IMR-90 (cell line): ENCODE measurements around the gene RAD51B. TPM values are rescaled to one million over a fixed set of nuclear protein-coding genes. Genes with fewer than 3 reads are reported as not detected.
A peak's percentile ranks its signal among the peaks of the same experiment; 100 is the strongest.

Source experiments
- ATAC-seq: fragments of 200-7000 bp; cut with Tn5 transposase; 2 replicates; pipeline ENCODE4 v1.9.1; 2020; ENCODE audit warnings: low read depth, mild to moderate bottlenecking, moderate library complexity
- BruUV-seq: library from RNA; stranded (reverse); fragments of 400-500 nt; replicated peaks from 2 replicates; lab custom pipeline; 2021; lab: Mats Ljungman, UMichigan
- CTCF ChIA-PET: fragments of 300-600 bp; formaldehyde crosslinking; extraction: SDS; loops from one replicate; lab custom pipeline; 2021; ENCODE audit warnings: antibody characterized with exemption; lab: Yijun Ruan, JAX
- POLR2A ChIA-PET: fragments of 300-600 bp; sonication (Branson Sonifier 250); formaldehyde crosslinking; loops from one replicate; lab custom pipeline; 2022; ENCODE audit warnings: antibody characterized with exemption; ENCODE audit not compliant: unreplicated experiment; lab: Charles Lee
- DNase-seq: peaks from one replicate; pipeline ENCODE4 v3.0.0; 2013
- H2AFZ ChIP-seq: replicated peaks from 2 replicates; pipeline ENCODE3; 2013; ENCODE audit warnings: low read length, mild to moderate bottlenecking; ENCODE audit not compliant: poor library complexity
- H2AK5ac ChIP-seq: 2 replicates; pipeline ENCODE4 v1.6.1; 2013; ENCODE audit warnings: low read depth, low read length, inconsistent platforms
- H2AK9ac ChIP-seq: replicated peaks from 2 replicates; pipeline ENCODE3; 2013; ENCODE audit warnings: mild to moderate bottlenecking, low read depth, low read length, moderate library complexity; ENCODE audit not compliant: poor library complexity
- H2BK120ac ChIP-seq: 2 replicates; pipeline ENCODE4 v1.6.1; 2013; ENCODE audit warnings: low read depth, low read length, inconsistent platforms
- H2BK15ac ChIP-seq: 3 replicates; pipeline ENCODE4 v1.6.1; 2013; ENCODE audit warnings: low read depth, low read length, inconsistent platforms
- H2BK20ac ChIP-seq: 2 replicates; pipeline ENCODE4 v1.6.1; 2013; ENCODE audit warnings: low read depth, mild to moderate bottlenecking, inconsistent platforms, low read length, moderate library complexity
- H2BK5ac ChIP-seq: 2 replicates; pipeline ENCODE4 v1.6.1; 2013; ENCODE audit warnings: mild to moderate bottlenecking, low read depth, low read length, inconsistent platforms; ENCODE audit not compliant: poor library complexity, severe bottlenecking
- H3K14ac ChIP-seq: replicated peaks from 2 replicates; pipeline ENCODE4 v1.6.1; 2013; ENCODE audit warnings: low read depth, low read length, inconsistent platforms
- H3K18ac ChIP-seq: 2 replicates; pipeline ENCODE4 v1.6.1; 2013; ENCODE audit warnings: low read depth, low read length, control low read depth
- H3K23ac ChIP-seq: 2 replicates; pipeline ENCODE4 v1.6.1; 2013; ENCODE audit warnings: low read depth, low read length, inconsistent platforms
- H3K27ac ChIP-seq: 2 replicates; pipeline ENCODE4 v1.5.1; 2013; ENCODE audit warnings: mild to moderate bottlenecking, control low read depth, low read length; ENCODE audit not compliant: insufficient read depth
- H3K27me3 ChIP-seq: 2 replicates; pipeline ENCODE4 v1.6.1; 2013; ENCODE audit warnings: low read length; ENCODE audit not compliant: control insufficient read depth, insufficient read depth
- H3K36me3 ChIP-seq: 2 replicates; pipeline ENCODE4 v1.6.1; 2013; ENCODE audit warnings: low read length, mixed read lengths; ENCODE audit not compliant: control insufficient read depth, insufficient read depth
- H3K4ac ChIP-seq: 2 replicates; pipeline ENCODE4 v1.6.1; 2013; ENCODE audit warnings: low read depth, low read length, inconsistent platforms
- H3K4me1 ChIP-seq: 2 replicates; pipeline ENCODE4 v1.6.1; 2013; ENCODE audit warnings: low read length, mixed read lengths; ENCODE audit not compliant: control insufficient read depth, insufficient read depth
- H3K4me2 ChIP-seq: 2 replicates; pipeline ENCODE4 v1.6.1; 2013; ENCODE audit warnings: low read depth, mild to moderate bottlenecking, control low read depth, low read length, moderate library complexity
- H3K4me3 ChIP-seq: 2 replicates; pipeline ENCODE4 v1.5.1; 2013; ENCODE audit warnings: low read depth, mild to moderate bottlenecking, control low read depth, low read length, moderate library complexity; ENCODE audit not compliant: insufficient read depth
- H3K56ac ChIP-seq: 2 replicates; pipeline ENCODE4 v1.6.1; 2013; ENCODE audit warnings: low read length, inconsistent platforms; ENCODE audit not compliant: insufficient read depth; ENCODE audit errors: extremely low read depth
- H3K79me1 ChIP-seq, 2 experiments: 2 replicates each; pipeline ENCODE4 v1.6.1; 2013; ENCODE audit warnings: low read length in 2 of 2, inconsistent platforms in 1 of 2, low read depth in 1 of 2
- H3K9ac ChIP-seq: 2 replicates; pipeline ENCODE4 v1.6.1; 2013; ENCODE audit warnings: low read depth, low read length, control low read depth
- H3K9me1 ChIP-seq: 2 replicates; pipeline ENCODE4 v1.6.1; 2013; ENCODE audit warnings: low read length, inconsistent platforms; ENCODE audit not compliant: insufficient read depth
- H3K9me3 ChIP-seq: 2 replicates; pipeline ENCODE4 v1.6.1; 2013; ENCODE audit warnings: low read length; ENCODE audit not compliant: control insufficient read depth, insufficient read depth
- H4K20me1 ChIP-seq: 2 replicates; pipeline ENCODE4 v1.6.1; 2013; ENCODE audit warnings: low read length, inconsistent platforms; ENCODE audit not compliant: insufficient read depth
- H4K5ac ChIP-seq: 2 replicates; pipeline ENCODE4 v1.6.1; 2013; ENCODE audit warnings: mild to moderate bottlenecking, low read depth, low read length, control low read depth
- H4K8ac ChIP-seq, 2 experiments: 2 replicates each; pipeline ENCODE4 v1.6.1; 2013; ENCODE audit warnings: low read depth in 2 of 2, low read length in 2 of 2, control low read depth in 1 of 2, inconsistent platforms in 1 of 2
- H4K91ac ChIP-seq: 2 replicates; pipeline ENCODE4 v1.6.1; 2013; ENCODE audit warnings: low read depth, low read length, inconsistent platforms; ENCODE audit not compliant: insufficient read depth
- BHLHE40 ChIP-seq: fragments of 150-350 bp; IDR thresholded peaks from 2 replicates; pipeline ENCODE4 v1.6.1; 2016; ENCODE audit warnings: mild to moderate bottlenecking, low read depth, low read length
- CEBPB ChIP-seq: IDR thresholded peaks from 2 replicates; pipeline ENCODE4 v1.6.1; 2012; ENCODE audit warnings: low read depth, low read length, improper control_type of control experiment
- CHD1 ChIP-seq: IDR thresholded peaks from 2 replicates; pipeline ENCODE4 v1.6.1; 2012; ENCODE audit warnings: low read depth, low read length, improper control_type of control experiment
- FOS ChIP-seq: fragments of 150-350 bp; IDR thresholded peaks from 2 replicates; pipeline ENCODE4 v1.6.1; 2016; ENCODE audit warnings: low read depth, low read length
- MAFK ChIP-seq: IDR thresholded peaks from 2 replicates; pipeline ENCODE4 v1.6.1; 2012; ENCODE audit warnings: low read depth, low read length, improper control_type of control experiment
- MAZ ChIP-seq: IDR thresholded peaks from 2 replicates; pipeline ENCODE4 v1.6.1; 2012; ENCODE audit warnings: low read depth, mild to moderate bottlenecking, low read length, improper control_type of control experiment, moderate library complexity, borderline replicate concordance
- MXI1 ChIP-seq: IDR thresholded peaks from 2 replicates; pipeline ENCODE4 v1.6.1; 2012; ENCODE audit warnings: low read depth, mild to moderate bottlenecking, low read length, moderate library complexity, borderline replicate concordance
- NFE2L2 ChIP-seq: fragments of 150-350 bp; IDR thresholded peaks from 2 replicates; pipeline ENCODE4 v1.6.1; 2016; ENCODE audit warnings: low read depth, mild to moderate bottlenecking, low read length
- POLR2A ChIP-seq: IDR thresholded peaks from 2 replicates; pipeline ENCODE4 v1.6.1; 2012; ENCODE audit warnings: mild to moderate bottlenecking, low read depth, low read length
- RAD21 ChIP-seq: IDR thresholded peaks from 2 replicates; pipeline ENCODE4 v1.6.1; 2012; ENCODE audit warnings: low read length, improper control_type of control experiment
- RCOR1 ChIP-seq: IDR thresholded peaks from 2 replicates; pipeline ENCODE4 v1.6.1; 2012; ENCODE audit warnings: mild to moderate bottlenecking, low read length, improper control_type of control experiment; ENCODE audit not compliant: insufficient replicate concordance
- RFX5 ChIP-seq: IDR thresholded peaks from 2 replicates; pipeline ENCODE4 v1.8.0; 2012; ENCODE audit warnings: low read depth, mild to moderate bottlenecking, low read length, moderate library complexity
- SMC3 ChIP-seq: fragments of 150-350 bp; IDR thresholded peaks from 2 replicates; pipeline ENCODE4 v1.6.1; 2016; ENCODE audit warnings: low read depth, mild to moderate bottlenecking, antibody characterized with exemption, low read length, moderate library complexity
- WGBS, 2 experiments: methylation state at CpG; one replicate each; pipeline versions ENCODE4 v1.1.5 to v1.1.7; 2013; ENCODE audit warnings: missing lambda C conversion rate in 2 of 2; ENCODE audit not compliant: insufficient read length in 1 of 2; ENCODE audit errors: extremely low coverage in 2 of 2; 5-methylcytosine and 5-hydroxymethylcytosine counted together
- dilution Hi-C: fragments of 300-500 bp; cut with HindIII; formaldehyde crosslinking; loops from one replicate; pipeline ENCODE4 v1.14.3; 2018; ENCODE audit warnings: low sequenced_read_pairs; ENCODE audit not compliant: unreplicated experiment
- in situ Hi-C: fragments of 300-500 bp; cut with MboI; formaldehyde crosslinking; loops from 3 replicates; pipeline ENCODE4 v1.14.3; 2019; ENCODE audit warnings: low sequenced_read_pairs, inconsistent platforms, mixed read lengths
- intact Hi-C: fragments of 100-400 bp; cut with micrococcal nuclease; formaldehyde crosslinking; loops from 2 replicates; pipeline ENCODE4 v1.10.0; 2022
- polyA plus RNA-seq, 3 experiments: library from polyadenylated mRNA; depleted of rRNA; stranded (reverse); fragments of >200 nt; gene quantifications; 2 replicates each; pipeline ENCODE4 v1.2.3, GENCODE V29; 2012; ENCODE audit warnings: low replicate concordance in 1 of 3
- total RNA-seq: library from RNA; depleted of rRNA; stranded (reverse); fragments of >200 nt; gene quantifications from 2 replicates; pipeline ENCODE4 v1.2.3, GENCODE V29; 2012
- TF ChIP-seq, protein P1 (sequence below): conservative IDR thresholded peaks from 2 replicates; pipeline ENCODE4 v1.5.1; 2012; ENCODE audit warnings: mild to moderate bottlenecking, low read depth, low read length, improper control_type of control experiment
- TF ChIP-seq, protein P2 (sequence below): fragments of 150-350 bp; IDR thresholded peaks from 2 replicates; pipeline ENCODE4 v1.6.1; 2017; ENCODE audit warnings: mild to moderate bottlenecking, antibody characterized with exemption, low read length, low read depth

The RAD51B gene
- total and polyA plus RNA-seq, 2 of the 4 experiments (the other 2 are of a cell fraction): 5.1 to 18.8 TPM

DNA sequence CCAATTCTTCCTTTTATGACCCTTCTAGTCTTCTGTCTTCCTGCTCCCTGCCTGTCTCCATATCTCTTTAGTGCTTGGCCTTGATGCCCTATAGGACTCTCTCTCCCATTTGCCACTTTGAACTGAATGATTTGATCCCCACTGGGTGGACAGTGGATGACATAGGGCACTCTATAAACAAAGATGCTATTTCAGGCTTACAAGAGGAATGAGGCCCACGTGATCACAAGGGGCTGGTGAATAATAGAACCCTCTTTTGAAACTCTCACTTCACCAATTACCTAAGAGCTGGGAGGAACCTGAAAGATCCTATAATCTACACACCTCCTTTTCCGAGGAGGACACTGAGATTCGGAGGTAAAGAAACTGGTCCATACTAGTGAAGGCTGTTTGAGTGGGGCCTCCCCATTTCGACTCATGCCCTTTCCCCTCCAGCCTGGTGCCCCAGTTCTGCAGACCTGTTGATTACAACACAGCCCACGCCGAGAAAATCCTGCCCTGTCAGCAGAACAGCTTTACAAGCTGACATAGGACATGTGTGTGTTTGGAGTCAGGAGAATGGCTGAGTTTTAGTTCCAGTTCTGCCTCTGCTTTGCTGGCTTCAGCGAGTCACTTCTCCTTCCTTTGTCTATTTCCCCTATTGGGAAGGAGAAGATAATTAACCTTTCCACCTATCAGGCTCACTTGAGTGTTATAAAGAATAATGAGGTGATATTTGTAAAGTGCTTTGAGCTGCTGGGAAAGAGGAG, 573.0 kb downstream of the RAD51B start:
- H3K79me1 ChIP-seq: 0 out of 4 replicates have a peak, but pooled peaks cover 0 to 3% of the 10 kb centered on the region in 2 experiments
- peaks cover 31% of the 10 kb centered on the region for H3K4me1 ChIP-seq
- ATAC-seq: no peak
- no peak for TF ChIP-seq CHD1
- TF ChIP-seq MAZ: no peak
- no peak for TF ChIP-seq BHLHE40
- TF ChIP-seq RFX5: no peak
- peak; percentile 95 for TF ChIP-seq MAFK
- TF ChIP-seq, protein P1, sequence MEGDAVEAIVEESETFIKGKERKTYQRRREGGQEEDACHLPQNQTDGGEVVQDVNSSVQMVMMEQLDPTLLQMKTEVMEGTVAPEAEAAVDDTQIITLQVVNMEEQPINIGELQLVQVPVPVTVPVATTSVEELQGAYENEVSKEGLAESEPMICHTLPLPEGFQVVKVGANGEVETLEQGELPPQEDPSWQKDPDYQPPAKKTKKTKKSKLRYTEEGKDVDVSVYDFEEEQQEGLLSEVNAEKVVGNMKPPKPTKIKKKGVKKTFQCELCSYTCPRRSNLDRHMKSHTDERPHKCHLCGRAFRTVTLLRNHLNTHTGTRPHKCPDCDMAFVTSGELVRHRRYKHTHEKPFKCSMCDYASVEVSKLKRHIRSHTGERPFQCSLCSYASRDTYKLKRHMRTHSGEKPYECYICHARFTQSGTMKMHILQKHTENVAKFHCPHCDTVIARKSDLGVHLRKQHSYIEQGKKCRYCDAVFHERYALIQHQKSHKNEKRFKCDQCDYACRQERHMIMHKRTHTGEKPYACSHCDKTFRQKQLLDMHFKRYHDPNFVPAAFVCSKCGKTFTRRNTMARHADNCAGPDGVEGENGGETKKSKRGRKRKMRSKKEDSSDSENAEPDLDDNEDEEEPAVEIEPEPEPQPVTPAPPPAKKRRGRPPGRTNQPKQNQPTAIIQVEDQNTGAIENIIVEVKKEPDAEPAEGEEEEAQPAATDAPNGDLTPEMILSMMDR: no peak
- TF ChIP-seq SMC3: no peak
- TF ChIP-seq RAD21: no peak
- no peak for TF ChIP-seq FOS
- TF ChIP-seq MXI1: no peak
- no peak for TF ChIP-seq CEBPB
- TF ChIP-seq POLR2A: no peak
- no peak for TF ChIP-seq NFE2L2
- TF ChIP-seq, protein P2, sequence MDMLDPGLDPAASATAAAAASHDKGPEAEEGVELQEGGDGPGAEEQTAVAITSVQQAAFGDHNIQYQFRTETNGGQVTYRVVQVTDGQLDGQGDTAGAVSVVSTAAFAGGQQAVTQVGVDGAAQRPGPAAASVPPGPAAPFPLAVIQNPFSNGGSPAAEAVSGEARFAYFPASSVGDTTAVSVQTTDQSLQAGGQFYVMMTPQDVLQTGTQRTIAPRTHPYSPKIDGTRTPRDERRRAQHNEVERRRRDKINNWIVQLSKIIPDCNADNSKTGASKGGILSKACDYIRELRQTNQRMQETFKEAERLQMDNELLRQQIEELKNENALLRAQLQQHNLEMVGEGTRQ: peak; percentile 79
- no peak for TF ChIP-seq RCOR1

More for the DNA sequence above, 573.0 kb downstream of the RAD51B start:
- peak overlapping the region; percentile 1 to 2; a peak in 1 of 4 replicates for H4K8ac ChIP-seq
- H3K36me3 ChIP-seq: no peaks in the 10 kb centered on the region
- peaks cover 13% of the 10 kb centered on the region for H3K9me1 ChIP-seq
- no peak overlapping the region for H3K56ac ChIP-seq
- H2AK9ac ChIP-seq: no peak overlapping the region
- H3K4me3 ChIP-seq: no peak overlapping the region
- H2BK120ac ChIP-seq: peak overlapping the region; percentile 27; the same call in 1 of the 2 replicates
- peak overlapping the region; percentile 54 for H3K18ac ChIP-seq
- peak overlapping the region; percentile 69; the same call in 1 of the 2 replicates for H2BK20ac ChIP-seq
- DNase-seq: no peak
- H3K4me2 ChIP-seq: peak overlapping the region; percentile 8; the same call in 1 of the 2 replicates
- peak overlapping the region; percentile 27; the same call in 2 of the 3 replicates for H2BK15ac ChIP-seq
- no TSS peak for BruUV-seq
- H2AK5ac ChIP-seq: peak overlapping the region; percentile 40; the same call in 1 of the 2 replicates
- no CpG with 5 or more reads among the region's 7 CpGs for WGBS, 2 experiments
- 0 out of 2 replicates have a peak overlapping the region, but pooled peaks have one; percentile 30 for H3K14ac ChIP-seq
- dilution Hi-C loops: no loop called here
- ChIA-PET CTCF (interaction anchor here (1.1 kb wide), 1 partner anchor 15 kb away, joined by 3 read pairs; no protein-coding TSS in a partner anchor), POLR2A (no interaction called here)
- H3K23ac ChIP-seq: no peak overlapping the region
- no peak overlapping the region for H3K9ac ChIP-seq
- intact Hi-C loops: loop anchor here (5.0 to 10.0 kb wide), 2 partner anchors 145 to 262 kb away; no protein-coding TSS in a partner anchor
- no peaks in the 10 kb centered on the region for H4K20me1 ChIP-seq
- no peak overlapping the region for H3K27ac ChIP-seq
- peak overlapping the region; percentile 58 for H2AFZ ChIP-seq
- in situ Hi-C loops: no loop called here
- H4K5ac ChIP-seq: 0 out of 2 replicates have a peak overlapping the region, but pooled peaks have one; percentile 50
- peak overlapping the region; percentile 1 for H4K91ac ChIP-seq
- H2BK5ac ChIP-seq: no peak overlapping the region
- H3K27me3 ChIP-seq: no peaks in the 10 kb centered on the region
- peak overlapping the region; percentile 42 for H3K4ac ChIP-seq
- no peaks in the 10 kb centered on the region for H3K9me3 ChIP-seq
